Measurements from ENCODE around the gene ANKFN1.

ANKFN1 gene

GRCh38 chr17:56326001-56326359, 172.7 kb downstream of the ANKFN1 start:
- Histone ChIP-seq H3K4me3 (ENCODE audit: extremely low read depth, insufficient read depth, low read length, poor library complexity, severe bottlenecking) (no peak overlapping the region), H3K9me3 (ENCODE audit: control insufficient read depth, low read length) (no peaks in the 10 kb centered on the region), H3K4me1 (ENCODE audit: control insufficient read depth, insufficient read depth, low read length, poor library complexity, severe bottlenecking) (peaks cover 11% of the 10 kb centered on the region), H3K36me3 (ENCODE audit: control insufficient read depth, insufficient read depth, low read length) (no peaks in the 10 kb centered on the region), H3K27ac (ENCODE audit: low read depth, low read length, severe bottlenecking) (no peak overlapping the region)
- 86 to 95% methylated on average over 4 of the region's 5 CpGs for whole genome bisulfite sequencing, 2 experiments (ENCODE audit: insufficient coverage in 2 of 2)

GRCh38 chr17:56347639-56348038, 194.4 kb downstream of the ANKFN1 start:
- Histone ChIP-seq H3K4me1 (ENCODE audit: control insufficient read depth, insufficient read depth, low read length, poor library complexity, severe bottlenecking) (no peaks in the 10 kb centered on the region), H3K9me3 (ENCODE audit: control insufficient read depth, low read length) (no peaks in the 10 kb centered on the region), H3K4me3 (ENCODE audit: extremely low read depth, insufficient read depth, low read length, poor library complexity, severe bottlenecking) (no peak overlapping the region), H3K36me3 (ENCODE audit: control insufficient read depth, insufficient read depth, low read length) (no peaks in the 10 kb centered on the region), H3K27ac (ENCODE audit: low read depth, low read length, severe bottlenecking) (no peak overlapping the region)
- WGBS, 2 experiments (ENCODE audit: insufficient coverage in 2 of 2): 73 to 77% methylated on average over 1 of the region's 1 CpG

GRCh38 chr17:56350592-56350991, 197.3 kb downstream of the ANKFN1 start:
- H3K9me3 ChIP-seq (ENCODE audit: control insufficient read depth, low read length): no peaks in the 10 kb centered on the region
- no peaks in the 10 kb centered on the region for H3K36me3 ChIP-seq (ENCODE audit: control insufficient read depth, insufficient read depth, low read length)
- H3K4me1 ChIP-seq (ENCODE audit: control insufficient read depth, insufficient read depth, low read length, poor library complexity, severe bottlenecking): no peaks in the 10 kb centered on the region
- no peak overlapping the region for H3K27ac ChIP-seq (ENCODE audit: low read depth, low read length, severe bottlenecking)
- 91 to 95% methylated on average over 5 to 8 of the region's 8 CpGs for WGBS, 2 experiments (ENCODE audit: insufficient coverage in 2 of 2)
- H3K4me3 ChIP-seq (ENCODE audit: extremely low read depth, insufficient read depth, low read length, poor library complexity, severe bottlenecking): no peak overlapping the region

DNA sequence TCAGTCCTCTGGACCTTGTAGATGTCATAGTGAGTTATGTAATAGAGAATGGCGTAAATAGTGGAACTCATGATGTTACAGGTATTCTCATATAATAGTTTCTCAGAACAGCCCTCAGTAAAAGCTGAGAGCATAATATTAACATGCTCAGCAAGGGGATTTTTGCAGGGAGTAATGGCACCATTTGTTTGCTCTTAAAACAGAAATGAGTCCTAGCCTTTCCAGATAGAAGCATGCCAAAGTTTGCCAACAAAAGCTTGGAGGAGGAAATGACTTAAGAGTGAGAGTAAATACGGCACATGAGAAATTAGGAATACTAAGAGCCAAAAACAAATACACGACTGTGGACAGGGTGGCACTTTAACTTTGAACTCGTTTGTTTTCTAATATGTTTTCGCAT, 198.4 kb downstream of the ANKFN1 start:
- H3K9me3 ChIP-seq (ENCODE audit: control insufficient read depth, low read length): no peaks in the 10 kb centered on the region
- WGBS, 2 experiments (ENCODE audit: insufficient coverage in 2 of 2): 86 to 96% methylated on average over 4 of the region's 5 CpGs
- no peak overlapping the region for H3K4me3 ChIP-seq (ENCODE audit: extremely low read depth, insufficient read depth, low read length, poor library complexity, severe bottlenecking)
- H3K4me1 ChIP-seq (ENCODE audit: control insufficient read depth, insufficient read depth, low read length, poor library complexity, severe bottlenecking): no peaks in the 10 kb centered on the region
- H3K27ac ChIP-seq (ENCODE audit: low read depth, low read length, severe bottlenecking): no peak overlapping the region
- H3K36me3 ChIP-seq (ENCODE audit: control insufficient read depth, insufficient read depth, low read length): no peaks in the 10 kb centered on the region

- no peaks in the 10 kb centered on the region for H3K36me3 ChIP-seq (ENCODE audit: control insufficient read depth, insufficient read depth, low read length)
- H3K9me3 ChIP-seq (ENCODE audit: control insufficient read depth, low read length): no peaks in the 10 kb centered on the region
- no peak overlapping the region for H3K4me3 ChIP-seq (ENCODE audit: extremely low read depth, insufficient read depth, low read length, poor library complexity, severe bottlenecking)
- peak overlapping the region; percentile 43 for H3K27ac ChIP-seq (ENCODE audit: low read depth, low read length, severe bottlenecking)
- peaks cover 6% of the 10 kb centered on the region for H3K4me1 ChIP-seq (ENCODE audit: control insufficient read depth, insufficient read depth, low read length, poor library complexity, severe bottlenecking)
- WGBS, 2 experiments (ENCODE audit: insufficient coverage in 2 of 2): 89 to 100% methylated on average over 1 to 2 of the region's 3 CpGs
These were observed 205.4 kb downstream of the ANKFN1 start for GRCh38 chr17:56358651-56359050.

DNA sequence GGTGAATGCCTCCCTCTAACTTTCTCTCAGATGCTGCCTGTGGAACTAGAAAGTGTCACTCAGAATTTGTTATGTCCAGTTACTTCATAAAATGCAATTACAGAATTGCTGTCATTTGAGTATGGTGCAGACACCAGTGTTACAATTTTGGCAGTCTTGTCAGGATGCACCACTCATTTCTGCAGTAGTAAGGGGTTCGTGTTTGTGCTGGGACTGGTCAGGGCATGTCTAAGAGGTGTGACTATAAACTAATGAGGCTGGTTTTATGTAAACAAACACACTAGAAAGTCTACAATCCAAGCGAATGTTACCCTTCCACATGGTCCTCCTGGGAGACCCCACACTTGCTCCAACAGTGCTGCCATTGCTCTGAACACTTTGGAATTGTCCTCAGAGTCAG, 206.2 kb downstream of the ANKFN1 start:
- WGBS, 2 experiments (ENCODE audit: insufficient coverage in 2 of 2): 90 to 100% methylated on average over 1 to 2 of the region's 2 CpGs
- Histone ChIP-seq H3K27ac (ENCODE audit: low read depth, low read length, severe bottlenecking) (no peak overlapping the region), H3K4me1 (ENCODE audit: control insufficient read depth, insufficient read depth, low read length, poor library complexity, severe bottlenecking) (peaks cover 6% of the 10 kb centered on the region), H3K9me3 (ENCODE audit: control insufficient read depth, low read length) (no peaks in the 10 kb centered on the region), H3K4me3 (ENCODE audit: extremely low read depth, insufficient read depth, low read length, poor library complexity, severe bottlenecking) (no peak overlapping the region), H3K36me3 (ENCODE audit: control insufficient read depth, insufficient read depth, low read length) (no peaks in the 10 kb centered on the region)

GRCh38 chr17:56367366-56367765, 214.1 kb downstream of the ANKFN1 start:
- no peaks in the 10 kb centered on the region for H3K9me3 ChIP-seq (ENCODE audit: control insufficient read depth, low read length)

DNA sequence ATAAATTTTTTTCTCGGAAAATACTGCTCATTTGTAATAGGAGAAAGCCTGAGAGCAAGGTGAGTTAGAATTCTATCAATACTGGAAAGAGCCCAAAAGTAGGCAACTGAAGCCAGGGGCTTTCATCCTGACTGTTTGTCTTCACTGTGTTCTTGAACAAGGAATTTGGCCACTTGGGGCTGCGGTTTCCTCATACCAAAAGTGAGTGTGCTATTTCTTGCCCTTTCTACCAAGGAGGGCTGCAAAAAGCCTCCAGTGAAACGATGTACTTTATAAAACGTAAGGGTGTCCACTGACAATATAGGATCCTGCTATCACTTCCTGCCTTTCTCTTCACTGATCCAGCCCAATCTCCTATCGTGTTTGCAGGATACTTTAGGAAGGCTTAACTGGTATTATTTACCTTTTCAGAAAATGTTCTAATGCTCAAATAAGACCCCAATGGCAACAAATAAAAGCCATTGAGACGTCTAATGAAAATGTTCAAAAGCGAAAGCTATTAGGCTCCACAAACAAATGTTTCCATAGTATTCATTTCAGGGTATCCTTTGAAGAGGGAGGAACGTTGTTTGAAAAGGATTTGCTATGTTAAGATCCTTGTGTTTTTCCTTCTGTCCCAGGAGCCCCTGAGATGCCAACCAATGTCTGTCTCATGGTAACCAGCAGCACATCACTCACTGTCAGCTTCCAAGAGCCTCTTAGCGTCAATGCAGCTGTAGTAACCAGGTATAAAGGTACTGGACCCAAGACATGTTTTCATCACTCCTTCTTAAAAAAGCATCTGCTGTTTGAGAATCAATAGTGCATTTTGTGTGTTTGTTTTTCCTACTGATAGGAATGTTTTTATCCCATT, 220.9 kb downstream of the ANKFN1 start:
- H3K9me3 ChIP-seq (ENCODE audit: control insufficient read depth, low read length): no peaks in the 10 kb centered on the region
- no peaks in the 10 kb centered on the region for H3K36me3 ChIP-seq (ENCODE audit: control insufficient read depth, insufficient read depth, low read length)
- H3K4me3 ChIP-seq (ENCODE audit: extremely low read depth, insufficient read depth, low read length, poor library complexity, severe bottlenecking): no peak overlapping the region
- no peak overlapping the region for H3K27ac ChIP-seq (ENCODE audit: low read depth, low read length, severe bottlenecking)
- 93 to 100% methylated on average over 2 to 3 of the region's 9 CpGs for WGBS, 2 experiments (ENCODE audit: insufficient coverage in 2 of 2)
- H3K4me1 ChIP-seq (ENCODE audit: control insufficient read depth, insufficient read depth, low read length, poor library complexity, severe bottlenecking): peaks cover 20% of the 10 kb centered on the region

More at GRCh38 chr17:56367366-56367765, 214.1 kb downstream of the ANKFN1 start:
- H3K4me1 ChIP-seq (ENCODE audit: control insufficient read depth, insufficient read depth, low read length, poor library complexity, severe bottlenecking): peaks cover 21% of the 10 kb centered on the region
- WGBS, 2 experiments (ENCODE audit: insufficient coverage in 2 of 2): no CpG with 5 or more reads among the region's 1 CpG
- H3K36me3 ChIP-seq (ENCODE audit: control insufficient read depth, insufficient read depth, low read length): no peaks in the 10 kb centered on the region
- peak overlapping the region; percentile 36 for H3K27ac ChIP-seq (ENCODE audit: low read depth, low read length, severe bottlenecking)
- H3K4me3 ChIP-seq (ENCODE audit: extremely low read depth, insufficient read depth, low read length, poor library complexity, severe bottlenecking): no peak overlapping the region

DNA sequence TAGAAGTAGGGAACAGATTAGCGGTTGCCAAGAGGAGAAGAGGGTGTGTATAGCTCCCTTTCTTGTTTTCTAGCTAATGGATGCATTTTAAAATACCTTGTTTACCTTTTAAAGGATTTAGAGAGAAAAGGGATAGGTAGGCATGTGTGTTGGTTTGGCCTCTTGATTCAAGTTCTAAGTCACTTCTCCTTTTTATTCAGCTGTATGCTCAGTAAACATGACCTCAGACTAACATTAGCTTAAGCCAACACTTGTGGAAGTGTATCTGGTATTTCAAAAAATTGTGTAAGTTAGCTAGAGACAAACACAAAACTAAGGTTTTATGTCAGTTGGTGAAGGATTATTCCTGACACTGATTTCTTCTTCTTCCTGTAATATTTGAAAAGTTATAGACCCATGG, 236.1 kb downstream of the ANKFN1 start:
- no CpG with 5 or more reads among the region's 1 CpG for WGBS, 2 experiments (ENCODE audit: insufficient coverage in 2 of 2)

DNA sequence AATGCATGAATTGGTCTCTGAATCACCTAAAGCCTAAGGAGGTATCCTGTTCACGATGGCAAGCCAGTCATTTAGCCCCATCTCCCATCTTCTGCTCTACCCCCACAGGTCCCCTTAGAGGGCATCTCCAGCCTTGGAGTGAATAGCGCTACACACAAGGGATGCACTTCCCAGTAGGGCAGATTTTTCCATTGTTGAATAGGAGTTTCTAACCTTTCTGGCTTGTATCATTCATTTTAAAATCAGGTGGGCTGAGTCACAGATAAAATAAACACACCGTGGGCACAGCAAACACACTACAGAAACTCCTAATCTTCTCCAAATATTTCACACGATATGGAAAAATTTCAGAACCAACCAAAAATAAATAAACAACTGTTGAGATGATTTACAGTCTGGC, 239.0 kb downstream of the ANKFN1 start:
- no peak overlapping the region for H3K4me3 ChIP-seq (ENCODE audit: extremely low read depth, insufficient read depth, low read length, poor library complexity, severe bottlenecking)
- WGBS, 2 experiments (ENCODE audit: insufficient coverage in 2 of 2): 92% methylated on average over 2 of the region's 4 CpGs; no CpG with 5 or more reads in 1 of the 2 experiments
- no peak overlapping the region for H3K27ac ChIP-seq (ENCODE audit: low read depth, low read length, severe bottlenecking)
- no peaks in the 10 kb centered on the region for H3K36me3 ChIP-seq (ENCODE audit: control insufficient read depth, insufficient read depth, low read length)
- H3K9me3 ChIP-seq (ENCODE audit: control insufficient read depth, low read length): no peaks in the 10 kb centered on the region
- peaks cover 16% of the 10 kb centered on the region for H3K4me1 ChIP-seq (ENCODE audit: control insufficient read depth, insufficient read depth, low read length, poor library complexity, severe bottlenecking)

More for the DNA sequence above, 236.1 kb downstream of the ANKFN1 start:
- Histone ChIP-seq H3K4me3 (ENCODE audit: extremely low read depth, insufficient read depth, low read length, poor library complexity, severe bottlenecking) (no peak overlapping the region), H3K9me3 (ENCODE audit: control insufficient read depth, low read length) (no peaks in the 10 kb centered on the region), H3K4me1 (ENCODE audit: control insufficient read depth, insufficient read depth, low read length, poor library complexity, severe bottlenecking) (peaks cover 15% of the 10 kb centered on the region), H3K36me3 (ENCODE audit: control insufficient read depth, insufficient read depth, low read length) (no peaks in the 10 kb centered on the region), H3K27ac (ENCODE audit: low read depth, low read length, severe bottlenecking) (no peak overlapping the region)

DNA sequence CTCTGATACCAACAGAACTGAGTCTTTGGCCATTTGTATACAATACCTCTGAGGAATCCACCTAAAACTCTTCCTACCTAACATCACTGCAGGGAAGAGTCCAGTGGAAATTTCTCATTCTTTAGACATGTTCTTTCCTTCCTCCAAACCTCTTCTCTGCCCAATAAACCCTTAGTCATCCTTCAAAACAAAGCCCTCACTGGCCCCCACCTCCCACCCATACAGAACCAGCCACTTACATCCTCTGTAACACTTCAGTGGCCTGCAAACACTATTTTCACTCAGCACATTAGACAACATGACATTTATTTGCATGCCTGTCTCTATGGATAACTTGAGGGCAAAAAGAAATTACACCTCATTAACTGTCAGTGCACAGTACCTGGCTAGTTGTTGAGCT, 239.9 kb downstream of the ANKFN1 start:
- Histone ChIP-seq H3K4me3 (ENCODE audit: extremely low read depth, insufficient read depth, low read length, poor library complexity, severe bottlenecking) (no peak overlapping the region), H3K36me3 (ENCODE audit: control insufficient read depth, insufficient read depth, low read length) (no peaks in the 10 kb centered on the region), H3K27ac (ENCODE audit: low read depth, low read length, severe bottlenecking) (no peak overlapping the region), H3K4me1 (ENCODE audit: control insufficient read depth, insufficient read depth, low read length, poor library complexity, severe bottlenecking) (peaks cover 16% of the 10 kb centered on the region), H3K9me3 (ENCODE audit: control insufficient read depth, low read length) (no peaks in the 10 kb centered on the region)
